NCI-H146 (cell line): Measurements from ENCODE around the gene CHCHD10.

Experiments
- DNase-seq: peaks from one replicate; lab custom pipeline; 2025; lab: John Stamatoyannopoulos, UW

The CHCHD10 gene

GRCh38 chr22:23787600-23787896 is 19.8 kb upstream of the CHCHD10 start:
- no peak for DNase-seq

GRCh38 chr22:23786752-23787599 is 19.2 kb upstream of the CHCHD10 start, which contains the start of gene SMARCB1:
TSS of gene SMARCB1 (plus strand) at chr22:23786966. CDS start at chr22:23787170, 204 bp downstream.
- DNase-seq: peak; percentile 73

- no peak for DNase-seq
Measured at GRCh38 chr22:23786261-23786710, 18.5 kb upstream of the CHCHD10 start.

- no peak for DNase-seq
Measured at GRCh38 chr22:23784215-23784732, 16.5 kb upstream of the CHCHD10 start.

GRCh38 chr22:23783265-23784150 is 15.7 kb upstream of the CHCHD10 start:
- no peak for DNase-seq

- no peak for DNase-seq
Measured at GRCh38 chr22:23782703-23783102, 14.9 kb upstream of the CHCHD10 start.

- DNase-seq: no peak
Measured at GRCh38 chr22:23782252-23782651, 14.5 kb upstream of the CHCHD10 start.

GRCh38 chr22:23781511-23782183 is 13.9 kb upstream of the CHCHD10 start:
- DNase-seq: no peak

GRCh38 chr22:23781065-23781464 is 13.3 kb upstream of the CHCHD10 start:
- DNase-seq: no peak

- no peak for DNase-seq
Measured at GRCh38 chr22:23780146-23780748, 12.5 kb upstream of the CHCHD10 start.

- DNase-seq: no peak
Measured at GRCh38 chr22:23779731-23780130, 12.0 kb upstream of the CHCHD10 start.

- no peak for DNase-seq
Measured at GRCh38 chr22:23779083-23779482, 11.3 kb upstream of the CHCHD10 start.

- no peak for DNase-seq
Measured at GRCh38 chr22:23778577-23778900, 10.8 kb upstream of the CHCHD10 start.

- no peak for DNase-seq
Measured at GRCh38 chr22:23777776-23778576, 10.2 kb upstream of the CHCHD10 start.

- DNase-seq: no peak
Measured at GRCh38 chr22:23775779-23776375, 8.1 kb upstream of the CHCHD10 start.

GRCh38 chr22:23774922-23775436 is 7.2 kb upstream of the CHCHD10 start:
- no peak for DNase-seq

- no peak for DNase-seq
Measured at GRCh38 chr22:23774114-23774921, 6.5 kb upstream of the CHCHD10 start.

- peak; percentile 12 for DNase-seq
Measured at GRCh38 chr22:23773483-23774113, 5.8 kb upstream of the CHCHD10 start.
